SU-DHL-6 (cell line): ENCODE results near the gene RANBP1.

Source experiments
- EZH2phosphoT487 ChIP-seq: fragments of 200-600 bp; sonication (generic), shearing (Covaris generic); conservative IDR thresholded peaks from 2 replicates; pipeline ENCODE4 v1.6.1; 2018; ENCODE audit warnings: mild to moderate bottlenecking, antibody characterized with exemption, low read length, moderate library complexity, mixed read lengths
- TF ChIP-seq, protein P1 (sequence below): fragments of 200-600 bp; sonication (generic); IDR thresholded peaks from one replicate; pipeline ENCODE4 v1.5.1; 2017; ENCODE audit warnings: antibody characterized with exemption, mild to moderate bottlenecking, low read length, moderate library complexity; ENCODE audit not compliant: insufficient read depth, poor library complexity, severe bottlenecking

DNA sequence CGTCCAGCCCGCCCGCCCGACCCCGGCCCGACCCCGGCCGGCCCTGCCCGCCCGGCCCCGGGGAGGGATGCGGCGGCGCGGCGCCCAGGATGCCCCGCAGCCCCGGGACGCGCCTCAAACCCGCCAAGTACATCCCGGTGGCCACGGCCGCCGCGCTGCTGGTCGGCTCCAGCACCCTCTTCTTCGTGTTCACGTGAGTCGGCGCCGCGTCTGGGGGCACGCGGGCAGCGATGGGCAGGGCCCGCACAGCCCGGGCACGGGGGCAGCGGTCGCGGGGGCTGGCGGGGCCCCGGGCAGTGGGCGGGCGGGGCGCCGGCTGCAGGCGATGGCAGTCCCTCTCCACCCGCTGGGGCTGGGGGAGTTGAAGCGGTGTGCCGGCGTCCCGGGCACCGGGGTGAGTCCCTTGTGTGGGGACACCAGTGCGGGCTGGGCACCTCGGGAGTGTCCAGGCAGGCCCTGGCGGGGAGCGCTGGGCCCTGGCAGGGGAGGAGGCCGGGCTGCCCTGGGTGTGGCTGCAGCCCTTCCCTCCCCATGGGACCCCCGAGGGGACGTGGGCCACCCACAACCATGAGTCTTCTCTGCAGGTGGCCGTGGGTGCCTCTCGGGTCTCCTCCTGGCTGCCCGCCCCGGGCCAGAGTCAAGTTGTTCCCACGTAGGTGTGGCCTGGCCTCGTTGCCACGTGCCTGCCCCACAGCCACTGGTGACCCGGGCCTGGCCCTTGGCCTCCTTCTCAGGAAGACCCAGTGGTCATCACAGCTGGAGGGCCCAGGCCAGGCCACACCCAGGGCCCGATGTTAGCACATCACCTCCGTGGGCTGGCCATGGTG, 16.2 kb downstream of the RANBP1 start:
- TF ChIP-seq, protein P1, sequence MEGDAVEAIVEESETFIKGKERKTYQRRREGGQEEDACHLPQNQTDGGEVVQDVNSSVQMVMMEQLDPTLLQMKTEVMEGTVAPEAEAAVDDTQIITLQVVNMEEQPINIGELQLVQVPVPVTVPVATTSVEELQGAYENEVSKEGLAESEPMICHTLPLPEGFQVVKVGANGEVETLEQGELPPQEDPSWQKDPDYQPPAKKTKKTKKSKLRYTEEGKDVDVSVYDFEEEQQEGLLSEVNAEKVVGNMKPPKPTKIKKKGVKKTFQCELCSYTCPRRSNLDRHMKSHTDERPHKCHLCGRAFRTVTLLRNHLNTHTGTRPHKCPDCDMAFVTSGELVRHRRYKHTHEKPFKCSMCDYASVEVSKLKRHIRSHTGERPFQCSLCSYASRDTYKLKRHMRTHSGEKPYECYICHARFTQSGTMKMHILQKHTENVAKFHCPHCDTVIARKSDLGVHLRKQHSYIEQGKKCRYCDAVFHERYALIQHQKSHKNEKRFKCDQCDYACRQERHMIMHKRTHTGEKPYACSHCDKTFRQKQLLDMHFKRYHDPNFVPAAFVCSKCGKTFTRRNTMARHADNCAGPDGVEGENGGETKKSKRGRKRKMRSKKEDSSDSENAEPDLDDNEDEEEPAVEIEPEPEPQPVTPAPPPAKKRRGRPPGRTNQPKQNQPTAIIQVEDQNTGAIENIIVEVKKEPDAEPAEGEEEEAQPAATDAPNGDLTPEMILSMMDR = no peak
- TF ChIP-seq EZH2phosphoT487 = no peak
